OCI-M2 (cell line): Measurements from ENCODE around the gene ZNF688.
"Not testable (repeated sequence)": the region's sequence is repeated elsewhere in the genome, so short reads cannot be mapped to it uniquely, and the experiment has no call there.

ENCODE experiments used
- DNase-seq: peaks from one replicate; lab custom pipeline; 2025; ENCODE audit not compliant: unreplicated experiment; lab: John Stamatoyannopoulos, UW

ZNF688 gene

DNA sequence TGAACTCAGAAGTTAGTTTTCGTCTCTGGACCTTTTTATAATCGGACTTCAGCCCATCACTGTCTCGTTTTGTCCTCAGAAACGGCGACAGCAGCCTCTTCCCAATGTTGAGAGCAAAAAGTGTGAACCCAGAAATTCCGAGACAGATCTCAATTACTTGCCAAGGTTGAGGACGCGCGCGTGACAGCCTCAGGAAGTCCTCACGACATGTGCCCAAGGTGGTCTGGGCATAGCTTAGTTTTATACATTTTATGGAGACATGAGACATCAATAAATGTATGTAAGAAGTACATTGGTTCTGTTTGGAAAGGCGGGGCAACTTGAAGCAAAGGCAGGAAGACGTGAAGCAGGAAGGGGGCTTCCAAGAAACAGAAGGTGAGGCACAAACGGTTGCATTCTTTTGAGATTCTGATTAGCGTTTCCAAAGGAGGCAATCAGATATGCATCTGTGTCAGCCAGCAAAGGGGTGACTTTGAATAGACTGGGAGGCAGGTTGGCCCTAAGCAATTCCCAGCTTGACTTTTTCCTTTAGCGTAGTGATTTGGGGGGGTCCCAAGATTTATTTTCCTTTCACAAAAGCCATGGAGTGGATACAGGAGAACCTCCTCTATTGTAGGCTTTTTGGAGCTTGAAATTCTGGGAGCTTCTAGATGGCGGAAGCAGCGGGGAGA lies 36.3 kb downstream of the ZNF688 start:
- DNase-seq: no peak

DNA sequence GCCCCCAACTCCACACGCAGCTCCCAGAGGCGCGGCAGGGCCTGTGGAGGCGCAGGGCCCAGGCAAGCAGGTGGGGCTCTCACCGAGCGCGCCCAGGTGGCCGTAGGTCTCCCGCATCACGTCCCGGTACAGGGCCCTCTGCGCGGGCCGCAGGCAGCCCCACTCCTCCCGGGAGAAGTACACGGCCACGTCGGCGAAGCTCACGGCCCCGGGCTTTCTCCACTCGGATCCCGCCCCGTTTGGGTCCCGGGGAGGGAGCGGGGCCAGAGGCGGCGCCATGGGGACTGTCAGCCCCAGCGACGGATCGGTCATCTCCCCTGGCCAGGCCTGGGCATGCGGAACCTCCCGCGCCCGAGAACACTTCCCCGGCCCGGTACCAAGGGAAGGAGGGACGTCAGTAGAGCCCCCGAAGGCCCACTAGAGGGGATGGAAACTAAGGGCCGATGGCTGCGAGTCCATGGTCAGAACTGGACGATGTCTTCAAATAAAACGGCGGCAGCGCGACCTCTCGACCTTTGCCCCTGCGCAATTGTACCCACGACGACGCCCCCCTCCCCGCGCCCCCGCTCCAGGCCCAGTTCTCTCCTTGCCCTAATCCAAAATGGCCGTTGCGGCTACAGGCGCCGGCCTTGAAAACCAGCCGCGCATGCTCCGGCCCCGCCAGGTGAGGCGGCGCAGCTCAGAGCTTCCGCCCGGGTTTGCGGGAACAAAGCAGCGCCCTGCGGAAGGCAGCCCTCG lies 37.0 kb downstream of the ZNF688 start, which contains the start of gene ZNF747:
TSS of gene ZNF747 (minus strand) at position 491 of the 738 bp plus-strand sequence. CDS start at position 312, 179 bp downstream.
- no peak for DNase-seq

DNA sequence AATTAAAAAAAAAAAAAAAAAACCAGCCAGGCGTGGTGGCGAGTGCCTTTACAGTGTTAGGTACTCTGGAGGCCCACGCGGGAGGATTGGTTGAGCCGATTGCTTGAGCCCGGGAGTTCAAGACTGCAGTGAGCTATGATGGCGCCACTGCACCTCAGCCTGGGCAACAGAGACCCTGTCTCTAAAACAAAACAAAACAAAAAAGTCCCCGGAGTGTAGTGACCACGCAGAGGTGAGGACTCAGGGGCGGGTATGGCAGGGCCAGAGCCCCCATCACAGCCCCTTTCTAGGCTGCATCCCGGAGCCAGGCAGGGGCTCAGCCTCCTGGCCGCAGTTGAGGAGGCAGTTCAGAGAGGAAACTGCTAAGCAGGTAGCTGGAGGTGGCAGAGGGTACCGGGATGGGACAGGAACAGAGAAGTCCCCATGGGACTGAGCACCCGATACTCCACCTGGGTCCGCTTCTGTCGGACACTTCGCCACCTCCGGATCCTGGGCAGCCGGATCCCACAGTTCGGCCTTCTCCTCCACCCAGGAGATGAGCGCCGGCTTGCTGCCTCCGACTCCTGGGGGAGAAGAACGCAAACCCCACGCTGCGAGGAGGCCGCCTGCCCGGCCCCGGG lies 37.7 kb downstream of the ZNF688 start:
- DNase-seq: no peak

DNA sequence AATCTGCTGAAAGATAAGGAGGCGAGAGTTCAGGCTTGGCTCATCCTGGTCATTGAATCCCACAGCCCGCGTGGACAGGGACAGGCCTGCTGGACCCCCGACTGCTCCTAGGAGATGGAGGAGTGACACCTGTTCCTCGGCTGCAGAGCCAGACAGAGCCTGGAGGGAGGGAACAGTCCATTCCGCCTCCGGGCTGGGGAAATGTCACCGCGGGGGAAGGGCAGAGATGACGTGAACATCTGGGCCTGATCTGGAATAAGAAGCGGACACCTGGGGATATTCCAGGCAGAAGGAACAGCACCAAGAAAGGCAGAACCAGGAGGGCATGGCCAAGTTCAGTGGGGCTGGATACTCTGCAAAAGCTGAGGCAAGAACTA lies 38.4 kb downstream of the ZNF688 start:
- no peak for DNase-seq

- no peak for DNase-seq
Observed at GRCh38 chr16:30532285-30533145, 39.0 kb downstream of the ZNF688 start.

GRCh38 chr16:30530163-30531037 lies 41.1 kb downstream of the ZNF688 start:
- DNase-seq: no peak

- DNase-seq: no peak
Observed at GRCh38 chr16:30528799-30529457, 42.6 kb downstream of the ZNF688 start.

- no peak for DNase-seq
Observed at GRCh38 chr16:30527635-30528178, 43.8 kb downstream of the ZNF688 start.

DNA sequence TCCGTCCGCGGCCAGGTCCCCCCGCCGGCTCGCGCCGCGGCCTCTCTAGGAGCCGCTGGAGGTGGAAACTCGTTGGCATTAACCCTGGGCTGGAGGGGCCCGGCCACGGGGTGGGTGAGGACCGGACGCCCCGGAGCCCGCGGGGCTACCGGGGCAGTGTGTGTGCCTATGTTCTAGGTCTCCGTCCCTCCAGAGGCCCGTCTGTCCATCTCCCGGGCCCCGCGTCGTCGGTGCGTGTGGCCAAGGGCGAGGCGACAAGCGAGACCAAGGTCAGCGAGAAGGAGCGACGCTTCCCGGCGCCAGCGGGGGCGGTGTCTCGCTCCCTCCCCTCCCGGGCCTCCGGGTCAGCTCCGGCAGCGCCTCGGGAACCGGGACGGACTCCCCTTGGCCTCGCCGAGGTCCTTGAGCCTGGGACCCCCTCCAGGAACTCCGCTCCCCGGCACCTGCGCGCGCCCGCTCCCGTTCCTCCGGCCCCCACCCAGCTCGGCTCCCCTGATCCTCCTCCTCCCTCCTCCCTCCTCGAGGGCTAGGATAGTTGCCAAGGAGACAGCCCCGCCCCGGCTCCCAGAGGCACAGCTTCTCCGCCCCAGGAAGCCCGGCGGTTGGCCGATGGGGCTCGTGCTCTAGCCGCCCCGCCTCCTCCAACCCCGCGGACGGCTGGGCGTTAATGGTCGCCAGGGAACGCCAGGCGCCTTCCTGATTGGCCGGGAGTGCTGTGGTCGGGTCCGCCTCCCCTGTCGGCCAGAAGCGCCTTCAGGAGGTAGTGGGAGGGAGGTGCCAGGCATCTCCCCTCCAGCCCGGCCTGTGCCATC lies 44.5 kb downstream of the ZNF688 start:
- peak; percentile 72 for DNase-seq

- no peak for DNase-seq
Observed at GRCh38 chr16:30526137-30526822, 45.2 kb downstream of the ZNF688 start, which contains the start of gene ZNF768. ZNF768 (minus strand) TSS chr16:30526566; CDS start chr16:30526413, 153 bp downstream.

GRCh38 chr16:30525844-30526136 lies 45.7 kb downstream of the ZNF688 start:
- DNase-seq: no peak

DNA sequence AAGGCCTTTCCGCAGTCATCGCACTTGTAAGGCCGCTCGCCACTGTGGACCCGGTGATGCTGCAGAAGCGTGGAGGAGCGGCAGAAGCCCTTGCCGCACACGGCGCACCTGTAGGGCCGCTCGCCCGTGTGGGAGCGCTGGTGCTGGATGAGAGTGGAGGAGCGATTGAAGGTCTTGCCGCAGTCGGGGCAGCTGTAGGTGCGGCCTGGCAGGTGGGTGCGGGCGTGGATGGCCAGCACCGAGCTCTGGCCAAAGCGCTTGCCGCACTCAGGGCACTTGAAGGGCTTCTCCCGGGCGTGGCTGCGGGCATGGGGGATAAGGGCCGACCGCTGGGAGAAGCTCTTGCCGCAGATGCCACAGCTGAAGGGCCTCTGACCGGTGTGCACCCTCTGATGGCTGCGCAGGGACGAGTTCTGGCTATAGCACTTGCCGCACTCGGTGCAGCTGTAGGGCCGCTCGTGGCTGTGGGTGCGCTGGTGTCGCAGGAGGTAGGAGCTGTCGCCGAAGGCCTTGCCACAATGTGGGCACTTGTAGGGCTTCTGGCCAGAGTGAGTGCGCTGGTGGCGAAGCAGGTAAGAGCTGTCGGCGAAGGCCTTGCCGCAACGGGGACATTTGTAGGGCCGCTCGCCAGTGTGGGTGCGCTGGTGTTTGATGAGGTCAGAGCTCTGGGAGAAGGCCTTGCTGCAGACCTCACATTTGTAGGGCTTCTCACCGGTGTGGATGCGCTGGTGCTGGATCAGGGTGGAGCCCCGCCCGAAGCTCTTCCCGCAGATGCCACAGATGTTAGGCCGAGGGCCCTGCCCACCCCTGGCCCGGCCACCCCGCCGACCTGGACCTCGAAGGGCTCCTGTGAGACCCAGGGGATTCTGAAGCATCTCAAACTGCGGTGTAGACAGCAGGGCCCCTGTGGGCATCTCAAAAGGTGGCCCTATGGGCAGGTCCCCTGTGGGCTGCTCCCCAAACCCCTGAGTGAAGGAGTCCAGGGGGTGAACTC lies 46.6 kb downstream of the ZNF688 start:
- DNase-seq: no peak

GRCh38 chr16:30523768-30524574 lies 47.5 kb downstream of the ZNF688 start:
- no peak for DNase-seq

- not testable (repeated sequence) for DNase-seq
Observed at GRCh38 chr16:30522702-30523463, 48.6 kb downstream of the ZNF688 start.
